B cell (primary cell): ENCODE results near the gene LRRC47. TPM values are rescaled to one million over a fixed set of nuclear protein-coding genes. Genes with fewer than 3 reads are reported as not detected.

Source experiments
- ATAC-seq: fragments of 200-7000 bp; cut with Tn5 transposase; one replicate; pipeline ENCODE4 v1.10.0; 2021; ENCODE audit warnings: low read depth, mild to moderate bottlenecking, moderate number of reproducible peaks, moderate library complexity
- CTCF ChIA-PET: fragments of 350-600 bp; sonication (Branson Sonifier 250); formaldehyde crosslinking; loops from one replicate; lab custom pipeline; 2021; ENCODE audit warnings: antibody characterized with exemption, inconsistent platforms; lab: Charles Lee
- POLR2A ChIA-PET: fragments of 350-600 bp; sonication (Branson Sonifier 250); formaldehyde crosslinking; loops from one replicate; lab custom pipeline; 2021; ENCODE audit warnings: antibody characterized with exemption; lab: Charles Lee
- DNase-seq: peaks from one replicate; pipeline ENCODE4 v3.0.0; 2013
- H2AFZ ChIP-seq: 2 replicates; pipeline ENCODE4 v1.6.1; 2012; ENCODE audit warnings: mild to moderate bottlenecking, low read depth, low read length; ENCODE audit not compliant: insufficient read depth, poor library complexity, severe bottlenecking
- H3K27ac ChIP-seq, 2 donors: 1 replicate in 1 of 2; 2 replicates in 1 of 2; pipeline ENCODE4 v1.5.1; 2012 to 2013; ENCODE audit warnings: low read length in 2 of 2, mild to moderate bottlenecking in 2 of 2, moderate library complexity in 1 of 2
- H3K27me3 ChIP-seq, 4 experiments: fragments of 200-600 bp in 1 of 4; sonication (generic) in 1 of 4; replicated peaks in 1 of 4; 1 replicate in 2 of 4; 2 replicates in 2 of 4; pipeline versions ENCODE4 v1.6.1 to v1.7.0; 2013 to 2016; ENCODE audit warnings: low read length in 3 of 4, mild to moderate bottlenecking in 2 of 4, mixed read lengths in 1 of 4, moderate library complexity in 1 of 4; ENCODE audit not compliant: insufficient read depth in 4 of 4, control insufficient read depth in 3 of 4; ENCODE audit errors: control extremely low read depth in 1 of 4
- H3K36me3 ChIP-seq, 2 experiments: replicated peaks in 1 of 2; 1 replicate in 1 of 2; 2 replicates in 1 of 2; pipeline versions ENCODE4 v1.6.1 to v1.7.1; 2013; ENCODE audit warnings: low read length in 1 of 2; ENCODE audit not compliant: insufficient read depth in 2 of 2, control insufficient read depth in 1 of 2; ENCODE audit errors: control extremely low read depth in 1 of 2, extremely low read depth in 1 of 2
- H3K4me1 ChIP-seq, 2 donors: fragments of 200-600 bp in 1 of 2; sonication (generic) in 1 of 2; 1 replicate in 1 of 2; 2 replicates in 1 of 2; pipeline versions ENCODE4 v1.5.1 to v1.6.1; 2013 to 2017; ENCODE audit warnings: low read length in 2 of 2; ENCODE audit not compliant: control insufficient read depth in 2 of 2, insufficient read depth in 2 of 2
- H3K4me2 ChIP-seq: replicated peaks from 2 replicates; pipeline ENCODE3; 2012; ENCODE audit warnings: mild to moderate bottlenecking, low read depth, low read length; ENCODE audit not compliant: poor library complexity, severe bottlenecking
- H3K4me3 ChIP-seq, 5 experiments: fragments of 200-600 bp in 1 of 5; sonication (generic) in 1 of 5; 1 replicate in 3 of 5; 2 replicates in 2 of 5; pipeline versions ENCODE4 v1.5.1 to v1.7.0; 2011 to 2016; ENCODE audit warnings: low read length in 4 of 5, mild to moderate bottlenecking in 4 of 5, low read depth in 2 of 5, control low read depth in 1 of 5, moderate library complexity in 1 of 5; ENCODE audit not compliant: insufficient read depth in 1 of 5; ENCODE audit errors: control extremely low read depth in 1 of 5, extremely low read depth in 1 of 5
- H3K79me2 ChIP-seq: fragments of 200-600 bp; sonication (generic); one replicate; pipeline ENCODE4 v1.6.0; 2016; ENCODE audit warnings: low read length; ENCODE audit not compliant: control insufficient read depth, insufficient read depth
- H3K9ac ChIP-seq: fragments of 200-600 bp; sonication (generic); 2 replicates; pipeline ENCODE4 v1.6.1; 2017; ENCODE audit warnings: mild to moderate bottlenecking, low read length, moderate library complexity
- H3K9me3 ChIP-seq, 3 donors: one replicate each; pipeline versions ENCODE4 v1.6.1 to v1.7.1; 2013; ENCODE audit warnings: low read length in 2 of 3; ENCODE audit not compliant: control insufficient read depth in 2 of 3, insufficient read depth in 1 of 3; ENCODE audit errors: control extremely low read depth in 1 of 3
- H4K20me1 ChIP-seq: 2 replicates; pipeline ENCODE4 v1.6.0; 2012; ENCODE audit warnings: mild to moderate bottlenecking, low read length; ENCODE audit not compliant: insufficient read depth, control insufficient read depth, poor library complexity, severe bottlenecking
- H3K27ac Mint-ChIP-seq: one replicate; pipeline ENCODE4 v1.8.0; 2021; ENCODE audit warnings: mixed read lengths
- H3K27me3 Mint-ChIP-seq: one replicate; pipeline ENCODE4 v1.8.0; 2021; ENCODE audit warnings: mixed read lengths
- H3K4me1 Mint-ChIP-seq: one replicate; pipeline ENCODE4 v1.8.0; 2021; ENCODE audit warnings: mixed read lengths
- H3K4me3 Mint-ChIP-seq: one replicate; pipeline ENCODE4 v1.8.0; 2021; ENCODE audit warnings: mixed read lengths
- H3K9me3 Mint-ChIP-seq: one replicate; pipeline ENCODE4 v1.8.0; 2022; ENCODE audit warnings: mixed read lengths; ENCODE audit not compliant: insufficient read depth
- EZH2 ChIP-seq: IDR thresholded peaks from 2 replicates; pipeline ENCODE4 v1.6.1; 2012; ENCODE audit warnings: borderline replicate concordance, low read depth, mild to moderate bottlenecking, moderate library complexity, low read length; ENCODE audit not compliant: insufficient read depth, poor library complexity, severe bottlenecking
- WGBS: methylation state at CpG from one replicate; pipeline ENCODE4 v1.1.5; 2013; ENCODE audit warnings: missing lambda C conversion rate; ENCODE audit not compliant: insufficient coverage; 5-methylcytosine and 5-hydroxymethylcytosine counted together
- intact Hi-C: fragments of 100-400 bp; cut with micrococcal nuclease; formaldehyde crosslinking; loops from one replicate; pipeline ENCODE4 v1.10.0; 2022
- polyA plus RNA-seq: library from polyadenylated mRNA; depleted of rRNA; stranded (reverse); fragments of >200 nt; gene quantifications from 2 replicates; pipeline ENCODE4 v1.2.3, GENCODE V29; 2012
- total RNA-seq, 2 donors: library from RNA; stranded (reverse); fragments of 120-200 nt in 1 of 2; gene quantifications; 1 replicate in 1 of 2; 2 replicates in 1 of 2; pipeline versions ENCODE4 v1.2.3 to v1.2.4, GENCODE V29; 2013 to 2022
- TF ChIP-seq, protein P1 (sequence below): fragments of 200-600 bp; IDR thresholded peaks from one replicate; pipeline ENCODE4 v1.8.0; 2022; ENCODE audit warnings: antibody characterized with exemption, mild to moderate bottlenecking

The LRRC47 gene
- total and polyA plus RNA-seq, 2 donors (not counting 1 experiment from before 2014, with no cell fraction given), result 16.7 to 48.2 TPM

DNA sequence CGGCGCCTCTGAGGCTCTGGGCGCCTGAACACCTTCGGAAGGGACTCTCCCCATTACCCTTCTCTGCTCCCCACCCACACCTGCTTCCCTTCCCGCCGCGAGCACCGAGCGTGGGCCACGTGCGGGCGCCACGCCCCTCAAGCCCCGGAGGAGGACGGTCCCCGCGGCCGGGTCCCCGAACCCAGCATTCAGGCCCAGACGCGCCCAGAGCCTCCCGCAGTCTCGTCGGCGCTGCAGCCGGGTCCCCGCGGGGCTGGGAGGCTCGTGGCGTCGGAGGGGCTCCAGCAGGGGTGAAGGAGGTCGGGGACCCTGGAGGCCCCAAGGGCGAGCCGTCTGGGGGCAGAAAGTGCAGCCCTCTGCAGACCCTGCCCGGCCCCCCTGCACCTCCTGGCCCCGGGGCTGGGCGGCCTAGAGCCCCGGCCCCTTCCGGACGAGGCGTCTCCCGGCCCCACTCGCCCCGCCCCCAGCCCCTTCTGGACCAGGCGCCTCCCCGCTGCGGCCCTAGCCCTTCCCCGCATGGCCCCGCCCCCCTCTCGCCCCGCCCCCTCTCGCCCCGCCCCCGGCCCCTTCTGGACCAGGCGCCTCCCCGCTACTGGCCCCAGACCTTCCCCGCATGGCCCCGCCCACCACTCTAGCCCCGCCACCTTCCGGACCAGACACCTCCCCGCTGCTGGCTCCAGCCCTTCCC is 24.1 kb downstream of the LRRC47 start:
- H3K9me3 ChIP-seq, result no peaks in the 10 kb centered on the region
- H2AFZ ChIP-seq, result peak overlapping the region; percentile 85
- TF ChIP-seq, protein P1, sequence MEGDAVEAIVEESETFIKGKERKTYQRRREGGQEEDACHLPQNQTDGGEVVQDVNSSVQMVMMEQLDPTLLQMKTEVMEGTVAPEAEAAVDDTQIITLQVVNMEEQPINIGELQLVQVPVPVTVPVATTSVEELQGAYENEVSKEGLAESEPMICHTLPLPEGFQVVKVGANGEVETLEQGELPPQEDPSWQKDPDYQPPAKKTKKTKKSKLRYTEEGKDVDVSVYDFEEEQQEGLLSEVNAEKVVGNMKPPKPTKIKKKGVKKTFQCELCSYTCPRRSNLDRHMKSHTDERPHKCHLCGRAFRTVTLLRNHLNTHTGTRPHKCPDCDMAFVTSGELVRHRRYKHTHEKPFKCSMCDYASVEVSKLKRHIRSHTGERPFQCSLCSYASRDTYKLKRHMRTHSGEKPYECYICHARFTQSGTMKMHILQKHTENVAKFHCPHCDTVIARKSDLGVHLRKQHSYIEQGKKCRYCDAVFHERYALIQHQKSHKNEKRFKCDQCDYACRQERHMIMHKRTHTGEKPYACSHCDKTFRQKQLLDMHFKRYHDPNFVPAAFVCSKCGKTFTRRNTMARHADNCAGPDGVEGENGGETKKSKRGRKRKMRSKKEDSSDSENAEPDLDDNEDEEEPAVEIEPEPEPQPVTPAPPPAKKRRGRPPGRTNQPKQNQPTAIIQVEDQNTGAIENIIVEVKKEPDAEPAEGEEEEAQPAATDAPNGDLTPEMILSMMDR, result no peak
- TF ChIP-seq EZH2, result no peak
- H3K4me3 Mint-ChIP-seq, result peak overlapping the region; percentile 84
- H4K20me1 ChIP-seq, result no peaks in the 10 kb centered on the region
- no peak overlapping the region for H3K27ac Mint-ChIP-seq
- intact Hi-C loops, result loop anchor here (1.0 to 2.0 kb wide), 5 partner anchors 24 to 241 kb away; partner anchors contain the start of genes CEP104, DFFB and LRRC47
- POLR2A ChIA-PET, result no interaction called here
- WGBS, result under 1% methylated on average over 43 of the region's 61 CpGs
- no peaks in the 10 kb centered on the region for H3K9me3 Mint-ChIP-seq
- peak overlapping the region in 4 of 5 experiments; percentile 53 to 75 (median 68) for H3K4me3 ChIP-seq
- H3K27me3 ChIP-seq, result no peaks in the 10 kb centered on the region
- ATAC-seq, result peak; percentile 89
- peaks cover 19 to 33% of the 10 kb centered on the region in 2 donors for H3K4me1 ChIP-seq
- CTCF ChIA-PET, result interaction anchor here (1.2 kb wide), 1 partner anchor 48 kb away, joined by 4 read pairs; no protein-coding TSS in a partner anchor
- no peaks in the 10 kb centered on the region for H3K79me2 ChIP-seq
- peak overlapping the region; percentile 97 for H3K4me2 ChIP-seq
- no peaks in the 10 kb centered on the region for H3K36me3 ChIP-seq
- peaks cover 23% of the 10 kb centered on the region for H3K4me1 Mint-ChIP-seq
- peaks cover 6% of the 10 kb centered on the region for H3K27me3 Mint-ChIP-seq
- DNase-seq, result peak; percentile 91
- peak overlapping the region; percentile 33 to 55 for H3K27ac ChIP-seq
- peak overlapping the region; percentile 74 for H3K9ac ChIP-seq
